ENCODE data around the gene ZBTB11. TPM values are rescaled to one million over a fixed set of nuclear protein-coding genes. Genes with fewer than 3 reads are reported as not detected.
"Not testable (repeated sequence)": the region's sequence is repeated elsewhere in the genome, so short reads cannot be mapped to it uniquely, and the experiment has no call there.

Gene ZBTB11
- total and polyA plus RNA-seq, 11 donors = 4.6 to 12.9 (median 9.8) TPM

DNA sequence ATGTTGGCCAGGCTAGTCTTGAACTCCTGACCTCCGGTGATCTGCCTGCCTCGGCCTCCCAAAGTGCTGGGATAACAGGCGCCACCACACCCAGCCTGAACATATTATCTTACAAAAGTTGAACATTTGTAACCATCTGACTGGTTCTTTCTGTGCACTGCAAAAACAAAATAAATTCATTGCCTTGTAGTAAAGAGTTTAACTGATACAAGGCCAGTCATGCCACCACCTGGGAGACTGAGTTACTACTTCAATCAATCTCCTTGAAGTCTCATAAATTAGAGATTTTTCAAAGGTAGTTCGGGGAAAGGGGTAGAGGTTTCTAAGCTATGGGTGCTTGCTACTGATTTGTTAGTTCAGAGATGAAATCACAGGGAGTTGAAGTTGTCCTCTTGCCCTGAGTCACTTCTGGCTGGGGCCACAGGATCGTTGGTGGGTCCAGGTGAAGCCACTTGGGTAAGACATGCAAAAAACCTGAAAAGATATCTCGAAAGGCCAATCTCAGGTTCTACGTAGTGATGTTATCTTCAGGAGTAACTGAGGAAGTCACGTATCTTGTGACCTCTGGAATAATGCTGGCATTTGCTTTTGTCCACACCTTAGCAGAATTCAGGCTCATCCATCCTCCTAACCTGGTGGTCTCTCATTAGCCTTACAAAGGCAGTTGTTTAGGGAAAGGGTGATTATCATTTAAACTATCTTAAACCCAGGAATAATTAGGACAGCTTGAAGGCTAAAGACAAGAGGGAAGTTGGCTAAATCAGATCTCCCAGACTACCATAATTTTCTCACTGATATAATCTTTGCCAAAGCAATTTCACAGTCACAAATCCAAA lies 33.7 kb downstream of the ZBTB11 start:
- WGBS, 4 donors = 90 to 95% (median 92%) methylated on average over 8 of the region's 8 CpGs
- Histone ChIP-seq H3K27me3 (no peaks in the 10 kb centered on the region), H3K27ac (no peak overlapping the region), H3K36me3 (peaks cover 0 to 11% (median 2%) of the 10 kb centered on the region in 9 donors), H3K9me3 (no peaks in the 10 kb centered on the region), H3K4me3 (no peak overlapping the region), H3K4me1 (peaks cover 0 to 14% (median 0%) of the 10 kb centered on the region in 12 donors)
- no peak for DNase-seq
- intact Hi-C loops (cut with DNase I) = no loop called here
- no peak for ATAC-seq
- TF ChIP-seq POLR2A (IDR thresholded peaks at IDR 0.05) = no peak
- TF ChIP-seq, protein P1, sequence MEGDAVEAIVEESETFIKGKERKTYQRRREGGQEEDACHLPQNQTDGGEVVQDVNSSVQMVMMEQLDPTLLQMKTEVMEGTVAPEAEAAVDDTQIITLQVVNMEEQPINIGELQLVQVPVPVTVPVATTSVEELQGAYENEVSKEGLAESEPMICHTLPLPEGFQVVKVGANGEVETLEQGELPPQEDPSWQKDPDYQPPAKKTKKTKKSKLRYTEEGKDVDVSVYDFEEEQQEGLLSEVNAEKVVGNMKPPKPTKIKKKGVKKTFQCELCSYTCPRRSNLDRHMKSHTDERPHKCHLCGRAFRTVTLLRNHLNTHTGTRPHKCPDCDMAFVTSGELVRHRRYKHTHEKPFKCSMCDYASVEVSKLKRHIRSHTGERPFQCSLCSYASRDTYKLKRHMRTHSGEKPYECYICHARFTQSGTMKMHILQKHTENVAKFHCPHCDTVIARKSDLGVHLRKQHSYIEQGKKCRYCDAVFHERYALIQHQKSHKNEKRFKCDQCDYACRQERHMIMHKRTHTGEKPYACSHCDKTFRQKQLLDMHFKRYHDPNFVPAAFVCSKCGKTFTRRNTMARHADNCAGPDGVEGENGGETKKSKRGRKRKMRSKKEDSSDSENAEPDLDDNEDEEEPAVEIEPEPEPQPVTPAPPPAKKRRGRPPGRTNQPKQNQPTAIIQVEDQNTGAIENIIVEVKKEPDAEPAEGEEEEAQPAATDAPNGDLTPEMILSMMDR (IDR thresholded peaks at IDR 0.05) = no peak

DNA sequence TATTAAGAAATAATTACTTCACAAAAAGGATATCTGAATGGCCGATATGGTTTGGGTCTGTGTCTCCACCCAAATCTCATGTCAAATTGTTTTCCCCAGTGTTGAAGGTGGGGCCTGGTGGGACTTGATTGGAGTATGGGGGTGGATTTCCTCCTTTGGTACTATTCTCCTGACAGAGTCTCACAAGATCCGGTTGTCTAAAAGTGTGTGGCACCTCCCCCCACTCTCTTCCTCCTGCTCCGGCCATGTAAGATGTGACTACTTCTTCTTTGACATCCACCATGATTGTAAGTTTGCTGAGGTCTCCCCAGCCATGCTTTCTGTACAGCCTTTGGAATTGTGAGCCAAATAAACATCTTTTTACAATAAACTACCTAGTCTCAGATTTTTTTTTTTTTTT lies 34.5 kb downstream of the ZBTB11 start:
- intact Hi-C loops (cut with DNase I) = no loop called here
- Histone ChIP-seq H3K4me3 (no peak overlapping the region), H3K4me1 (peaks cover 0 to 14% (median 0%) of the 10 kb centered on the region in 12 donors), H3K36me3 (peaks cover 0 to 3% (median 0%) of the 10 kb centered on the region in 9 donors), H3K27ac (no peak overlapping the region), H3K9me3 (no peaks in the 10 kb centered on the region), H3K27me3 (no peaks in the 10 kb centered on the region)
- DNase-seq (no peak), ATAC-seq (no peak)
- 51 to 66% (median 59%) methylated on average over 3 of the region's 3 CpGs for WGBS, 4 donors
- TF ChIP-seq POLR2A (IDR thresholded peaks at IDR 0.05) = no peak
- TF ChIP-seq, protein P1 (IDR thresholded peaks at IDR 0.05) = no peak

DNA sequence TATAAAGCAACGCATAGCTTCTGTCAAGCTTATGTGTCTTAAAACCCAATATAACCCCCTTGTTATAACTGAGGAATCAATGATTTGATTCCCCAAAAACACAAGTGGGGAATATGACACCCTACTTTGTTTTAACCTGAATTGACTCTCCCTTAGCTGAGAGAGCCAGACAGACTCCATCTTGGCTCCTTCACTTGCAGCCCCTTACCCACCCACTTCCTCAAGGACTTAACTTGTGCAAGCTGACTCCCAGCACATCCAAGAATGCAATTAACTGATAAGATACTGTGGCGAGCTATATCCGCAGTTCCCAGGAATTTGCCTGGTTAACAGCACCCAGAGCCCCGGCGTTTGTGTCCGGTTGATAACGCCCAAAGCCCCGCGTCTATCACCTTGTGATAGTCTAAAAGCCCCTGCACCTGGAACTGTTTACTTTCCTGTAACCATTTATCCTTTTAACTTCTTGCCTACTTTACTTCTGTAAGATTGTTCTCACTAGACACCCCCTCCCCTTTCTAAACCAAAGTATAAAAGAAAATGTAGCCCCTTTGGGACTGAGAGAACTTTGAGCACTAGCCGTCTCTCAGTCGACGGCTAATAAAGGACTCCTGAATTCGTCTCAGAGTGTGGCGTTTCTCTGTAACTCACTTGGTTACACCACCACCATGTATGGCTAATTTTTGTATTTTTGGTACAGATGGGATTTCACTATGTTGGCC lies 35.4 kb downstream of the ZBTB11 start:
- H3K9me3 ChIP-seq; DNase-seq; H3K27me3 ChIP-seq; intact Hi-C loops (cut with DNase I); ATAC-seq; H3K27ac ChIP-seq; H3K4me3 ChIP-seq; H3K36me3 ChIP-seq: not testable (repeated sequence)
- H3K4me1 ChIP-seq = peaks cover 0 to 14% (median 0%) of the 10 kb centered on the region in 12 donors
- WGBS, 4 donors = 51 to 66% (median 57%) methylated on average over 14 of the region's 14 CpGs

DNA sequence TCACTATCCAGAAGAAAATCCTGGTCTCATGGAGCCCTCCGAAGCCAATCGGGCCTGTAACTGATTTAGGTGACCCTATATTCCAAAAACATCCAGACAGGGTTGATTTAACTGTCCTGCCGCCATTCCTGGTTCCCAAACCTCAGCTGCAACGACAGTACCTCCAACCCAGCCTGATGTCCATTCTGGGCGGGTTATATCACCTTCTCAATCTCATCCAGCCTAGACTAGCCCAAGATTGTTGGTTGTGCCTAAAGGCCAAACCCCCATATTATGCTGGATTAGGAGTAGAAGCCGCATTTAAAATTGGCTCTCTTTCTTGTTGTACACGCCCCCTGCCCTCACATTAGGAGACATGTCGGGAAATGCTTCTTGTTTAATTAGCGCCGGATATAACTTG lies 36.7 kb downstream of the ZBTB11 start:
- no peak for DNase-seq
- Histone ChIP-seq H3K27me3 (no peaks in the 10 kb centered on the region), H3K9me3 (no peaks in the 10 kb centered on the region), H3K36me3 (no peaks in the 10 kb centered on the region), H3K4me3 (no peak overlapping the region), H3K4me1 (peaks cover 0 to 14% (median 0%) of the 10 kb centered on the region in 12 donors), H3K27ac (no peak overlapping the region)
- ATAC-seq = no peak
- intact Hi-C loops (cut with DNase I) = no loop called here
- TF ChIP-seq, protein P1 (IDR thresholded peaks at IDR 0.05) = no peak
- TF ChIP-seq POLR2A (IDR thresholded peaks at IDR 0.05) = no peak
- WGBS, 4 donors = 94 to 96% (median 95%) methylated on average over 10 of the region's 10 CpGs; no CpG with 5 or more reads in 1 of the 4 donors
